Activated CD8-positive, alpha-beta memory T cell treated with anti-CD3 and anti-CD28 coated beads for 24 hours (primary cell): ENCODE data around the gene COL7A1.
A peak's percentile ranks its signal among the peaks of the same experiment; 100 is the strongest.

ENCODE experiments used
- DNase-seq: peaks from one replicate; pipeline ENCODE4 v3.0.0-alpha.2; 2020

The COL7A1 gene

GRCh38 chr3:48595075-48595525 is at the start of gene COL7A1:
TSS of gene COL7A1 (minus strand) at chr3:48595329. CDS start at chr3:48595159, 170 bp downstream.
- no peak for DNase-seq

DNA sequence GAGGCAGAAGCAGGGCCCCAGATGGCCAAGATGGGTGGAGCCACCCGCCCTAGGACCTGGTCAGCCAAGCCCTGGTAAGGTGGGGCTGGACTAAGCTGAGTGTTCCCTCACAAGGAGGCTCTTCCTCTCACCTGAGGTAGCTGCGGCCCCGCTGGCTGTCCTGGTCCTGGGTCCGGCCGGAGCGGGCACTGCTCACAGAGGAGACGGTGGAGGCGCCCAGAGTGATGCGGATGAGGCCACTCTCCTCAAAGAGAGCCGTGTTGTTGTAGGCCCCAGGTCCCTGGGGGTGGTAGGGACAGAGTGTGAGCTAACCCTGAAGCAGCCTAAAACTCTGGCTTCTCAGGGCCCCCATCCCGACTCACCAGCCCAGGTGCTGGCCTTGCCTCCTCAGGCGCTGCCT is 47.5 kb upstream of the COL7A1 start:
- DNase-seq: no peak

- no peak for DNase-seq
These were observed 46.3 kb upstream of the COL7A1 start for GRCh38 chr3:48641396-48641795.

DNA sequence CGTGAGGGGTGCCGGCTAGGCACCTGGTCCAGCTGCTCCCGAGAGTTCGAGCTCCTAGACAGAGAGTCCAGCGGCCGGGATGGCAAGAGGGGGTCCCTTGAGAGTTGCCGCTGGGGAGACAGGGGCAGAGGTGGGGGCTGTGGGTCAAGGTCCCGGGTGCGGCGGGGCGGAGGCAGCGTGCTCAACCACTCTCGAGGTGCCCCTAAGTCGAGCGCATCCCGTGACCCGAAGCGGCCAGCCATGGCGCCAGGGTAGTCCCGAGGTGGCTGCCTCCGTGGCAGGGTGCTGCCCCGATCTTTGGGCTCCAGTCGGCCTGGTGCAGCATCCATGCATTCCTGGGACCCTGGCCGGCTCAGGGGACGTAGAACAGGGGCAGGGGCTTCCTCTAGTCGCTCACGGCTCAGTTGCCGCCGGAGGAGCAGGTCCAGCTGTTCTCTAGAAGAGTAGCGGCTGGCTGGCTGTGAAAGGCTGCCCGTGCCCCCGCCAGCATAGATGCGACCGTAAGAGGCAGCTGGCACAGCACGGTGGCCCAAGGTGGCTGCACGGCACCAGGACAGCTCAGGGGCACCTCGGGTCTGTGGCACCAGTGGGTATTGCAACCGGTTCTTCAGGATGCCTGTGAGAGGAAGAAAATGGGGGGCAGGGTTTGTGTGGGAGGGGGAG is 44.9 kb upstream of the COL7A1 start:
- no peak for DNase-seq

DNA sequence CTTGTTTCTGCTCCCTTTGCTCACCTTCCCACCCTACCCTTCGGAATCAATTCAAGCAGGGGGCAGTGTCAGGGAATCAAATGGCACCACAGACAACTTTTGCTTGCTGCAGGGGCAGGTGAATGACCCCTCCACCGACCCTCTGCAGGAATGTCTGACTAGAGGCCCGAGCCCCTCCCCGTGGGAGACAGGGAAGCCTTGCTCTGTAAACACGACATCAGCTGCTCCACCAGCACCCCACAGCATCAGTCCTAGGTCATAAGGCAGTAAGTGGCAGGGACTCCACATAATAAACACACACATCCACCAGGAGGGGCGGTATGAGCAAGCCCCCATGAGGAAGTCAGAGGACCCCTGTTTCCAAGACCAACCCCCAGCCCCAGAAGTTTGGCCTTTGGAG is 42.2 kb upstream of the COL7A1 start:
- no peak for DNase-seq

GRCh38 chr3:48636149-48636655 is 41.1 kb upstream of the COL7A1 start:
- no peak for DNase-seq

GRCh38 chr3:48635222-48636021 is 40.3 kb upstream of the COL7A1 start, which contains the start of gene SLC26A6:
TSS of gene SLC26A6 (minus strand) at chr3:48635461. CDS start at chr3:48635393, 68 bp downstream.
- DNase-seq: peak; percentile 98

GRCh38 chr3:48634661-48635221 is 39.6 kb upstream of the COL7A1 start:
- DNase-seq: peak; percentile 80

DNA sequence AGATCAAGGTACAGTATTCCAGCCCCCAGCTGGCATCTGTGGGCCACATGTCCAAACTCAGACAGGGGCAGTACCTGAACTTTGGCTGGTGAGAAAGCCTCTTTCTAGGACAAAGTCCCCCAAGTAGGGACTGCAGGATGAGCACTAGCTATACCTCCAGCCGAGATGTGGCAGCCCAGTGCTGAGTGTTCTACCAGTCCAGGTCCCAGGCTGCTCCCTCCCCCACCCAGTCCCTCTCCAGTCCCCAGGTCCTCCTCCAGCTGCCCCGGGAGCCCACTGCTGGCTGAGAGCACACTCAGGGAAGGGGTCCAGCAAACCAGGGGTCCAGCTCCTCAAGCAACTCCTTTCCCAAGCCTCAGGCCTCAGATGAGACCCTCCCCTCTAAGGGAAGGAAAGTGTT is 38.6 kb upstream of the COL7A1 start:
- DNase-seq: no peak

DNA sequence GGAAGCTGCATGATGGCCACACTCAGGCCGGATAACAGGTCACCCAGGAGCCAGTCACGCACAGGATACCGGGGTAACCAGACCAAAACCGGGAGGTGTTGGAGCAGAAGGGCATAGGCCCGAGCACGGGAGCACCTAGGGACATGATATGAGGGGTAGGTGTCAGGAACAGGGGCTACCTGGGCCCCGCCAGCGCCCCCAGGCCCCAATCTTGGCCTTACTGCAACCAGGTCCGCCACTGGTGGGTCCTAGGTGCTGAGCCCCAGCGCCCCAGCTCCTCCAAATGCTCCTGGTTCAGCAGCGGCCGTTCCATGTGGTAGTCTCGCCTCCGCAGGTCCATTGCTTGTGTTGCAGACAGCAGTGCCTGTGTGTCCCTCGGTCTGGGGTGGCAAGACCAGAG is 38.1 kb upstream of the COL7A1 start:
- no peak for DNase-seq

DNA sequence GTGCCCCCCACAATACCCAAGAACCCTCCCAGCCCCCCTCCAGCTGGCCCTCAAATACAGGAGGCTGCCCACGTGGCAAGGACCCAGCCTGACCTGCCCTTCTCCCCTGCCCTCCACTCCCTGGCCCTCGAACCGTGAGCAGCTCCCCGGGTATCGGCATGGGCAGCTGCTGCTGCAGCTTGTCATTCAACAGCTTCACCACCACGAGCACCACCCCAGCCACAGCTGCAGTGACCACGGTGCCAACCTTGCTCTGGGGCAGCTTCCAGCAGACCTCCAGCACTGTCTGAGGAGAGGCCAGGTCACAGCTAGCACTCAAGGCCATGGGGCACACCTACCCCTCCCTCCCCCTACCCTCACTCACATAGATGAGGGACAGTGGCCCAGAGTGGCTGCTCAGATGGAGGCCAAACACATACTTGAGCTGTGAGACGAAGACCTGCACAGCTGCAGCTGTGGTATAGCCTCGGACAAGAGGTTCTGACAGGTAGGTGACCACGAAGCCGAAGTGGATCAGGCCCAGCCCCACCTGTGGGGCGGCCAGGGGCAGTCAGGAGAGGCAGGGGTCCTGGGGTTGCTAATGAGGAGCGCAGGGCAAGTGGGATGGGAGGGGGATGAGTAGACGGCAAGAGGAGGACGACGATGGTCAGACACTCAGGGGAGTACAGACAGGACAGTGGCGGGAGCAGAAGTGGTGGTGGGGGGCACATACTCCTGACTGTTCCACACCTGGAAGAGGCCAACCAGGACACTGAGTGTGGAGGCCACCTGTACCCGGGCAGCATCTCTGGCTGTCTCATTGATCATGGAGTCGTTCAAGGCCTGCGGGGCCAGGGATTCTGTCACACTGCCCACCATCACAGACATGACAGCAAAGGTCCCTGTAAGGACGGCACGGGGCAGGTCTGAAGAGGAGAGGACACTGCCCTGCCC is 36.7 kb upstream of the COL7A1 start:
- no peak for DNase-seq

DNA sequence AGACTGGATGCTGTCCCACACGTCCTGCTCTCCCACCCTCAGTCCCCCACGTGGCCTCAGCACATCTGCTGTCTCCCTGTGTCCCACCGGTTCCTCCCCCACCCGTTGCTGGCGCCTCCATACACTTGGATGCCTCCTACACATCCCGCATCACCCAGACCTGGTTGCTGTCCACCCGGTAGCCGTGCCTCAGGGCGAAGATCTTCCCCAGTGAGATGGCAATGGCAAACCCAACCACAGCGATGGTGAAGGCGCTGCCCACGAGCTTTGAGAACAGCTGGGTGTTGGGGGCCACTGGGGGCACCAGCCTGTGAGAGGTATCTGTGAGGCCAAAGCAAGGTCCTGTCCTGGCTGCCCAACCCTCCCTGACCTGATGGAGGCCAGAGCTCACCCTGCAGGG is 35.7 kb upstream of the COL7A1 start:
- DNase-seq: no peak

GRCh38 chr3:48630407-48630806 is 35.3 kb upstream of the COL7A1 start:
- DNase-seq: no peak

DNA sequence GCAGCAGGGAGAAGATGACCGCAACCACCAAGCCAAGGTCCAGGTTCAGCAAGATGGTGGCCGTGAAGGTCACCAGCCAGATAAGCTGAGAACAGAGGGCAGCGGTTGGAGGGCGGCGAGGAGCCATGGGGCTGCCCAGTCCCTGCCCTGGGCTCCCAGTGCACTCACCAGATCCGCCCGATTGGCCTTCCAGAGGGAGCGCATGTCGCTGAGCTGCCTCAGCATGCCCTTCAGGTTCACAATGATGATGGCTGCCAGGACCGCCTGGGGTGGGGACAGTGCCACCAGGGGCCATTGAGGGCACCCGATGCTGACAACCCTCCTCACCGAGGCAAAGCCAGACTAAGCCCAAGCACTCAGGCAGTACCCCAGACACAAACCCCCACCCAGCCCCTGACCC is 34.8 kb upstream of the COL7A1 start:
- no peak for DNase-seq

GRCh38 chr3:48628277-48629017 is 33.3 kb upstream of the COL7A1 start:
- DNase-seq: no peak

DNA sequence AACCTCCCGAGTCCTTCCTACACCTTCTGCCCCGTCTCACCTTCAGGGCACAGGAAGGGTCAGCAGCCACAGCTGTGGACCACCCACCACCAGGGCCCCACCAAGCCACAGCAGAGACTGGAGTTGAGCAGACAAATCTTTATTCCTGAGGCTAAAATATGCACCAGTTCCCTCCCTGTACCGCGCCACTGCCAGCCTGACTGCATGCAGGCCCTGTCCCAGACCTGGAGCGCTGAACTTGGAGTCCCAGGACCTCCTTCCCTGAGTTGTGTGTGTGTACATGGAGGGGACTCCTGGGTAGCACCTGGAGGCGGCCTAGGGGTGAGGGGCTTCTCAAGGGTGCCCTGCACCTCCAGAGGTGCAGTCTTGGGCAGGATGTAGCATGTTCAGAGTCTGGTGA is 30.5 kb upstream of the COL7A1 start:
- DNase-seq: no peak

DNA sequence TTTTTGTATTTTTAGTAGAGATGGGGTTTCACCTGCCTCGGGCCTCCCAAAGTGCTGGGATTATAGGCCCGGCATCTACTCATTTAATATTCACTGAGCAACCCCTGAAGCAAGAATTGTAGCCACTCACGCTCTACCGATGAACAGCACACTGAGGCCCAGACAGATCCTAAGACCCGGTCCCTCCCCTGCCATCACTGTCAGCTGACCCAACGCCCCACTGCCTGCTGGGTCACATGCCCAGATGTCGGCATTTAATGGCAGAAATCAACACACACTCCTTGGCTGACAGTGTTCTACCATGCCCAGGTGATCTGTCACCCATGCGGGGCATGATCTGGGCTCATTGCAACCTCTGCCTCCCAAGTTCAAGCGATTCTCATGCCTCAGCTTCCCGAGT is 29.6 kb upstream of the COL7A1 start:
- no peak for DNase-seq

DNA sequence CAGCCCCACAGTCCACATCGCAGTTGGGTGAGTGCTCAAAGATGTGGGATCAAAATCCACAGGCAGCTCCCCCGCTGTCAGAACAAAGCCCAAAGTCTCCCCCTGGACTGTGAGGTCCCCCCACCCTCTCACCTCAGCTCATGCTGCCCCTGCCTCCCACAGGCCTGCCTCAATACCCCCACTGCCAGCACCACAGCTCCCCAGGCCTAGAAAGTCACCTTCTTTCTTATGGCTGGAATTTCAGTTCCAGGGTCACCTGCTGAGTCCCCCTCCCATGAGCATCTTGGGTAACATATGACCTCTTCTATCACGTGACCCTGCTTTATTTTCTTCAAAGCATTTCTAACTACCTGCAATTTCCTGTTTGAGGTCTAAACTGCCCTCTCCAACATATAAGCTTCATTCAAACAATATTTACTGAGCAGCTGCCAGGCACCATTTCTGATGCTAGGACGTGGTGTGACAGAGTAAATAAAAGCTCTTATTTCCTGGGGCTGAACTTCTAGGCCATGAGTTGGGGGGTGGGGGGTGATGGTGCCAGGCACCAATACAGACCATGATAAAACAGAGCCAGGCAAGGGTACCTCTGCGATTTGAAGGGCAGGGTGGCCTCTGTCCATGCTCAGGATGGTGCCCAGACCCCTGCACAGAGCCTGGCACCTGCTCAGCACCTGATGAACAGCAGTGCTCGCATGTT is 28.9 kb upstream of the COL7A1 start:
- no peak for DNase-seq

DNA sequence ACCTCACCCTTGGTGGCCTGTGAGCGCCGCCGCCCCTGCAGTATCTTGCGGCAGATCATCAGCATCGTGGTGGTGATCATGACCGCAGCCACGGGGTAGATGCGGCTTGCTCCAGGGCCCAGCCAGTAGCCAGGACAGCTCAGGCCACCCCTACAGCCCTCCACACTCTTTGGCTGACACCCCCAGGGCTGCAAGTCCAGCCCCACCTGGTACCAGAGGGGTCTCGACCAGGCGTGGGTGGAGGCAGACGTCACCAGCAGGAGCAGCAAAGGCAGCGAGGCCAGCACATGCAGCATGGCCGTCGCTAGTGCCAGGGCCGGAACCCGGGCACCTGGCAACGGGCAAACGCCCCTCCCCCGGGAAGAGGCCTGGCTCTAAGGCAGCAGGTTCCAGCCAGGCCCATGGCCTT is 26.3 kb upstream of the COL7A1 start, which contains the start of gene TMEM89:
Gene TMEM89 (minus strand): TSS at position 309 of the 409 bp plus-strand sequence. CDS start 13 bp downstream, at position 296.
- DNase-seq: no peak

GRCh38 chr3:48619541-48620524 is 24.7 kb upstream of the COL7A1 start:
- no peak for DNase-seq
